HEK293 (cell line): ENCODE results near the gene ZNF200.

ENCODE experiments used
- GLI2 ChIP-seq: fragments of 450-650 bp; formaldehyde crosslinking; IDR thresholded peaks from 2 replicates; pipeline ENCODE4; 2017; ENCODE audit warnings: missing biosample characterization, missing genetic modification characterization, low read depth, borderline replicate concordance
- IKZF3 ChIP-seq: fragments of 450-650 bp; IDR thresholded peaks from 2 replicates; pipeline ENCODE4 v1.5.0; 2018; ENCODE audit warnings: missing biosample characterization, mild to moderate bottlenecking, missing genetic modification characterization, moderate library complexity
- KLF17 ChIP-seq: fragments of 450-650 bp; formaldehyde crosslinking; IDR thresholded peaks from 2 replicates; pipeline ENCODE4 v1.5.1; 2016; ENCODE audit warnings: missing biosample characterization, missing genetic modification characterization
- MYNN ChIP-seq: fragments of 450-650 bp; formaldehyde crosslinking; IDR thresholded peaks from 2 replicates; pipeline ENCODE4 v1.5.1; 2016; ENCODE audit warnings: missing biosample characterization, missing genetic modification characterization, borderline replicate concordance
- OSR2 ChIP-seq: fragments of 450-650 bp; formaldehyde crosslinking; IDR thresholded peaks from 2 replicates; pipeline ENCODE4 v1.5.1; 2016; ENCODE audit warnings: missing biosample characterization, missing genetic modification characterization
- PATZ1 ChIP-seq: fragments of 450-650 bp; formaldehyde crosslinking; IDR thresholded peaks from 2 replicates; pipeline ENCODE4 v1.5.1; 2016; ENCODE audit warnings: missing biosample characterization, missing genetic modification characterization
- PRDM10 ChIP-seq: fragments of 450-650 bp; formaldehyde crosslinking; IDR thresholded peaks from 2 replicates; pipeline ENCODE4 v1.5.1; 2016; ENCODE audit warnings: missing biosample characterization, missing genetic modification characterization
- PRDM6 ChIP-seq: fragments of 450-650 bp; formaldehyde crosslinking; IDR thresholded peaks from 2 replicates; pipeline ENCODE4 v1.5.1; 2017; ENCODE audit warnings: missing biosample characterization, missing genetic modification characterization
- REPIN1 ChIP-seq: fragments of 450-650 bp; formaldehyde crosslinking; IDR thresholded peaks from 2 replicates; pipeline ENCODE4 v1.5.1; 2017; ENCODE audit warnings: missing biosample characterization, missing genetic modification characterization, low read depth
- SALL2 ChIP-seq: fragments of 450-650 bp; formaldehyde crosslinking; IDR thresholded peaks from 2 replicates; pipeline ENCODE4 v1.5.0; 2017; ENCODE audit warnings: missing biosample characterization, mild to moderate bottlenecking, missing genetic modification characterization, borderline replicate concordance
- SCRT1 ChIP-seq: fragments of 450-650 bp; formaldehyde crosslinking; IDR thresholded peaks from 2 replicates; pipeline ENCODE4 v1.5.1; 2016; ENCODE audit warnings: missing biosample characterization, missing genetic modification characterization, borderline replicate concordance
- ZBTB11 ChIP-seq: fragments of 450-650 bp; formaldehyde crosslinking; conservative IDR thresholded peaks from 2 replicates; pipeline ENCODE4 v1.5.1; 2016; ENCODE audit warnings: low read depth, missing biosample characterization, missing genetic modification characterization
- ZBTB20 ChIP-seq: fragments of 450-650 bp; formaldehyde crosslinking; IDR thresholded peaks from 2 replicates; pipeline ENCODE4 v1.5.1; 2016; ENCODE audit warnings: missing biosample characterization, missing genetic modification characterization
- ZBTB8A ChIP-seq: fragments of 450-650 bp; formaldehyde crosslinking; IDR thresholded peaks from 2 replicates; pipeline ENCODE4 v1.5.1; 2016; ENCODE audit warnings: missing biosample characterization, missing genetic modification characterization
- ZNF26 ChIP-seq: fragments of 450-650 bp; formaldehyde crosslinking; IDR thresholded peaks from 2 replicates; pipeline ENCODE4 v1.5.1; 2016; ENCODE audit warnings: missing biosample characterization, missing genetic modification characterization
- ZNF473 ChIP-seq: fragments of 450-650 bp; formaldehyde crosslinking; IDR thresholded peaks from 2 replicates; pipeline ENCODE4 v1.5.1; 2017; ENCODE audit warnings: missing biosample characterization, missing genetic modification characterization
- ZNF558 ChIP-seq: fragments of 450-650 bp; formaldehyde crosslinking; IDR thresholded peaks from 2 replicates; pipeline ENCODE4 v1.5.1; 2016; ENCODE audit warnings: missing biosample characterization, missing genetic modification characterization
- ZNF645 ChIP-seq: fragments of 450-650 bp; formaldehyde crosslinking; IDR thresholded peaks from 2 replicates; pipeline ENCODE4; 2016; ENCODE audit warnings: missing biosample characterization, missing genetic modification characterization
- ZNF692 ChIP-seq: fragments of 450-650 bp; formaldehyde crosslinking; IDR thresholded peaks from 2 replicates; pipeline ENCODE4 v1.5.1; 2016; ENCODE audit warnings: missing biosample characterization, missing genetic modification characterization
- ZNF707 ChIP-seq: fragments of 450-650 bp; formaldehyde crosslinking; IDR thresholded peaks from 2 replicates; pipeline ENCODE4 v1.5.1; 2016; ENCODE audit warnings: missing biosample characterization, missing genetic modification characterization

ZNF200 gene

GRCh38 chr16:3183445-3184139 lies 51.4 kb downstream of the ZNF200 start (continued):
- TF ChIP-seq ZBTB11 (tag by site-specific recombination) (peak; percentile 32; the same call in 1 of the 2 replicates), PATZ1 (peak; percentile 24), ZBTB8A (tag by site-specific recombination) (peak; percentile 95), IKZF3 (tag by site-specific recombination) (peak; percentile 90), ZNF26 (tag by site-specific recombination) (no peak), ZNF558 (tag by site-specific recombination) (no peak), PRDM10 (0 out of 2 replicates have a peak, but pooled peaks have one; percentile 34), ZNF707 (tag by site-specific recombination) (no peak), ZBTB20 (tag by site-specific recombination) (peak; percentile 73; the same call in 1 of the 2 replicates), SALL2 (tag by site-specific recombination) (no peak), REPIN1 (tag by site-specific recombination) (no peak), ZNF473 (0 out of 2 replicates have a peak, but pooled peaks have one; percentile 7), ZNF645 (tag by site-specific recombination) (no peak), SCRT1 (no peak), GLI2 (tag by site-specific recombination) (no peak), ZNF692 (tag by site-specific recombination) (peak; percentile 82), KLF17 (tag by site-specific recombination) (no peak), MYNN (tag by site-specific recombination) (no peak), PRDM6 (no peak), OSR2 (tag by site-specific recombination) (no peak)
